ENCODE data around the gene PDZRN3. TPM values are rescaled to one million over a fixed set of nuclear protein-coding genes. Genes with fewer than 3 reads are reported as not detected.
A peak's percentile ranks its signal among the peaks of the same experiment; 100 is the strongest.

The PDZRN3 gene
- total RNA-seq, 1 experiment from 2014 or later, result 0.14 TPM

DNA sequence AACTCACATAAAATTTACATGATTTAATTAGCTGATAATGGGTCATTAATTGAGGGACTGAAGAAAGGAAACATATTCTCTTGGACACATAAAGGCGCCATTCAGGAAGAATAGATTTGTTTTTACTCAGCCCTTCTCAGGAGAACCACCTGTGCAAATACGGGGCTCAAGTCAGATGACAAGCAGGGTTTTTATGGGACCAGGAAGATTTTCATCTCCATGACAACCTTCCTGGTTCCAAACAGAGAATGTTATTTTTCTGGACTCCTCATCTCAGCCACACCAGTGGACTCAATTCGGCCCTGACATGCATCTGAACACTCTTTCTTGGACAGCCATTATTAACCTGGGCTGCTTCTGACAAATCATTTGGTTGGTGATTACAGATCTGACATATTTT is 120.5 kb downstream of the PDZRN3 start:
- DNase-seq (ENCODE audit: low spot score), result no peak
- in situ Hi-C loops (cut with HindIII; ENCODE audit: low sequenced_read_pairs), result no loop called here

DNA sequence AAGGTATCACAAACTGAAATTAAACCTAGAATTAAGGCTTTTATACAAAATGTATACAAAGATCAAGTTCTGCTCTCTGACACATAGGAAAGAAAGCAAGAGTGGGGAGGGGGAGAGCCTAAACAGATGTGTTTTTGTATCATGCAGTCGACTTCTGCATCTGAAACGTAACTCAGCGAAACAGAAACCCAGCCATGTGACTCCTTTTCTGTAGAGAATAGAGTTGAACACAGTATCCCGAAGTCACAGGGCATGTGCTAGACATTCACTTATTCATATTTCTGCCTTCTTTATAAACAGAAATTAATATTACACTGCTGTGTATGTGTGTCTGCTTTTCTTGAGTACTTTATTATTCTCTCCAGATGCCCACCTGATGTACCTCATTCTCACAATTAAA is 121.0 kb downstream of the PDZRN3 start:
- no peak for DNase-seq (ENCODE audit: low spot score)
- in situ Hi-C loops (cut with HindIII; ENCODE audit: low sequenced_read_pairs), result no loop called here

DNA sequence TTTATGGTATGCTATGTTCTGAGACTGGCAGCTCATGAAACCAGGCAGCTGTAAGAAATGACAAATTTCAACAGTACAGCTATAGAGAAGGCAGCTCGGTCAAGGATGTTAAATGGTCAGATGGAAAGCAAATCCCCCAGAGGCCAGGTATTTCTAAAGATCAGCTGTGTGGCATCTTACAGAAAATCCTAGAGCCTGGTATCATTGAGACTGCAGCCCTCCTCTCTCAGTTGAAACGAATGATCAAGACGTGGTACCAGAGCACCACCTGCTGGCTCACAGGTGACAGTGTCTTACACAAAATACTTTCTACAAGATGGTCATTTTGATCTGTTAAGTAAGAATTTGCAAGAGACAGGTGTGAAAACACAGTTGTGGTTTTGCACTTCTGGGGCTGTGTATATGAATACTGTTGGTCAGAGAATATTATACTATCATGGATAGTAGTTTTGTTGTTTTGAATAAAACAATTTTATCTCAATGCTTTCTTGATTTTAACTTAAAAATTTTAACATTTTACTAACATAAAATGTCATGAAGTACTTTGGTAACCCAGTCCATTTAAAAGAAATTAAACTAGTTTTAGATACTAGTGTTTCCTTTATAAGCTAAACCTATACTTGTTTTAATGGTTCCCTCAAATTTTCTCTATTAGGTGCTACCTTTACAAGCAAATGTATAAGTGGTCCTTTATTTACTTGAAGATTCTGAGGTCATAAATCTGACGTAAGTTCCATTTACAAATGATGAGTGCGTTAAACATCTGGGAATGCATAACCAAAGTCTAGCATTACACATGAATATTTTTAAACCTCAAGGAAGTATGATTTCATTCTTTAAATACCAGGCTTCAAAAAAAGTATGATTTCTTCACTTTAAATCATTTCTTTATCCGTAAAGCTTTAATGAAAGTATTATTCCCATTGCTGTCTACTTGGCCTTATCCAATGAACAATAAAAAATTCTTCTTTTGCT is 121.8 kb downstream of the PDZRN3 start:
- in situ Hi-C loops (cut with HindIII; ENCODE audit: low sequenced_read_pairs), result no loop called here
- DNase-seq (ENCODE audit: low spot score), result peak; percentile 75

DNA sequence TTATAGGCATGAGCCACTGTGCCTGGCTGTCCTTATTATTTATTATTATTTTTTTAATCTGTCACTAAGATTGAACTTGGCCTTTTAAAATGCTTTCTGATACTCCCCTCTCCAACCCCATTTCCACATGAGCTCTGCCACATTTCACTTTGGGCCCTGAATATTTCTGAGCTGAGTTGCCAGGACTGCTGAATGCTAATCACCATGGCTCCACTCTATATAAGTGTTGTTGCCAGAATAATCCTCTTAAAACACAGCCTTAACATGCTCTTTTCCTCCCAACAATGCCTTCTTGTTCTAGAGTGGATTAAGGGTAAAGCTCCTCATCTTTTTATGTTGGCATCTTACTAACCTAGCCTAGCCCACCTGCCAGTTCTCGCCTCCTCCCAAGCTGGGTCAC is 124.4 kb downstream of the PDZRN3 start:
- in situ Hi-C loops (cut with HindIII; ENCODE audit: low sequenced_read_pairs), result no loop called here
- DNase-seq (ENCODE audit: low spot score), result no peak

DNA sequence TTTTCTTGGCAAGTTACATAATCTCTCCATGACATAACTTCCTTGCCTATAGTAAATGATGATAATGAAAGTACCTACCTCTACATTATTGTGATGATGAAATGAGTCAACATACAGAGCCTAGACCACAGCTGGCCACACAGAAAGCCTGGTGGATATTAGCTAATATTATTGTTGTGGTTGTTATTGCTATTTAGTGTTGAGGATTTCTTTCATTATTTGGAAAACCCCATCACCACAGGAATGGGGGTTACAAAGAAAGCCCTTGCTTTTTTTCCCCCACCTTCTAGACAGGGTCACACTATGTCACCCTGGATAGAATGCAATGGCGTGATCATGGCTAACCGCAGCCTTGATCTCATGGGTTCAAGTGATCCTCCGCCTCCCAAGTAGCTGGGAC is 125.0 kb downstream of the PDZRN3 start:
- in situ Hi-C loops (cut with HindIII; ENCODE audit: low sequenced_read_pairs), result no loop called here
- no peak for DNase-seq (ENCODE audit: low spot score)

DNA sequence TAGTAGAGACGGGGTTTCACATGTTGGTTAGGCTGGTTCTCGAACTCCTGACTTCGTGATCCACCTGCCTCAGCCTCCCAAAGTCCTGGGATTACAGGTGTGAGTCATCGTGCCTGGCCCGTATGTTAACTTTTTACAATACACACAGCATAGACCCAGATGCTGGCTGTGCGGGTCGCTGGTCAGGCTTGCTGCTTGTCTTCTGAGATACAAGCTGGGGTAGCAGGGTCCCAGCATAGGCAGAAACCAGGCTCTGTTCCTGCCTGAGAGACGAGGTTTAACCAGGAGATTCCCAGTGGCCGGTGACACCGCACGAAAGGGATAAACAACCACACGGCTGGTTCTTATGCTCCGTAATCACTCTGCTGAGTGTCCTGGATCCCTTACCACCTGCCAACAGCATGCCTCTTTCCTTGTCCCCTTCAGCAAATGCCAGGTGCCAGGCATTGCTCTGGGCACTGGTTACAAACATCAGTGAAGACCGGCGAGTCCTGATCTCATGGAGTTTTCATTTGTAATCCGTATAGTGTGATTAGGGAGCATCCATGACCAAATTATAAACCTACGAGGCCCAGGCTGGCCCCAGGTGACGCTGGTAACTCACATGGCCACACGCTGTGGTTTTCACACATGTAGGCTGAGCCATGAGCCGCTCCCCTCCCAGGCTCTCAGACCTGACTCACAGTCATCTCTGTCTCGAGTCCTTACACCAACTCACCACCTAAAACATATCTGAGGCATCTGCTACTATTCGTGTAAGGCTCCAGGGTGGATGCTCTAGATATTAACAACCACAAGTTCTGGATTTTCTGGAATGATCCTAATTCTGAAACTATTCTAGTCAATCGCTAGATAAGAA is 125.7 kb downstream of the PDZRN3 start:
- no peak for DNase-seq (ENCODE audit: low spot score)
- in situ Hi-C loops (cut with HindIII; ENCODE audit: low sequenced_read_pairs), result no loop called here

DNA sequence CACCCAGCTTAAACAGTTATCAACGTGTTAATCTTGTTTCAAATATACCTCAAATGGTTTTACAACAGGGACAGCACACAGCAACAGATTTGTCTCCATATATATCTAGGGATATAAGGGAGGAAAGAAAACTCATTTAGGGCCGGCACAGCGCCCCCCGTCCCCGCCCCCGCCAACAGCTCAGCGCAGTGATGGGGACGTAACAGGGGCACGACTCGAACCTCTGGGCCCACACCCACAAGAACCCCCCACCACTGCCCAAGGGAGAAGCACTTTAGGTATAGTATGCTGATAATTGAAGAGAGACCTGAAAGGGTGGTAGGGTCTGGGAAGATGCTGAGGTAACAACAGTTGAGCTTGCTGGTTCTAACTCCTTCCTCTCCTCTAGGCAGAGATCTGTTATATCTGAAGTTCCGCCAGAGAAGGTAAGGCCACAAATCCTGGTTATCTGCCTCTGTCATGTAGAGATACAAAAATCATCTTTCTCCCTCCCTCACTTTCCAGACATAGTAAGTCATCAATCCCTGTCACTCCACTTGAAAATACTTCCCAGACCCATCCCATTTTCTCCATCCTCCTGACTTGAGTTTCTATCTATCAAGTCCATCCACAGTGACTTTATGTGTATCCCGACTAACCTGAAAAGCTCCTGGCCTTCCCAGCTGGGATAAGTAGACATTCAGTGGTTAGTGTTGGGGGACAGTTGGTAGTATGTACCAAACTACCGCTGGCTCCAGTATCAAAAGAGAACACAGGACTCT is 126.9 kb downstream of the PDZRN3 start:
- in situ Hi-C loops (cut with HindIII; ENCODE audit: low sequenced_read_pairs), result no loop called here
- no peak for DNase-seq (ENCODE audit: low spot score)

DNA sequence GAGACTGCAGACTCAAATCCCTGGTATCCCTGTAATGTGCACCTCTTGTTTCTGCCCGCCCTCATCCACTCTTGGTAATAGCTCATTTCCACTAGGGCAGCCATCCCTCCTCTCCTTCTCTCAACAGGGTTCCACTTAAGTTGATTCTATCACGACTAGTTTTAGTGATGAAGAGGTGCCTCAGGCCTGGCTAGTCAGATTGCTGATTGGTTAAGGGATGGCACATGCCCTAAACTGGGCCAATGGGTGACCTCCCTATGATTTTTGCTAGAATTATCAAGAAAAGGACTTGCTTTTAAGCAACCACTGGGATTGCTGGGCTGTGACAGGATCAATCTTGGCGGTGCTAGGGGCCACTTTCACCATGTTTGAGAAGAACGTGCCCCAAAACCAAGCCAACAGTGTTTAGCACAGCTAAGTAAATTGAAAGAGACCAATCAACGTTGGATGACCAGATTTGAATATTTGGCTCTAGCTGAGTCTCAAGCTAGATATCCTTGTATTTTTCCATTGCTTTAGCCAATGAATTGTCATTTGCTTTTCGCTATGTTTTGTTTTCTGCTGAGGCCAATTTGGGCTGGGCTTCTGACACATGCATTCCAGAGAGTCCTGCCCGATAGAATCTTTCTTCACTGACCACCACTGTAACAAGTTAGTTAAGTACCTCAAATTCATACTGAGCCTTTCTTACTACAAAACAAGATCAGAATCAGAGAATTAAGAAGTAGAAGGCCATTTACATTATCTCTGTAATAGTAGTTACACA is 131.0 kb downstream of the PDZRN3 start:
- in situ Hi-C loops (cut with HindIII; ENCODE audit: low sequenced_read_pairs), result no loop called here
- no peak for DNase-seq (ENCODE audit: low spot score)

DNA sequence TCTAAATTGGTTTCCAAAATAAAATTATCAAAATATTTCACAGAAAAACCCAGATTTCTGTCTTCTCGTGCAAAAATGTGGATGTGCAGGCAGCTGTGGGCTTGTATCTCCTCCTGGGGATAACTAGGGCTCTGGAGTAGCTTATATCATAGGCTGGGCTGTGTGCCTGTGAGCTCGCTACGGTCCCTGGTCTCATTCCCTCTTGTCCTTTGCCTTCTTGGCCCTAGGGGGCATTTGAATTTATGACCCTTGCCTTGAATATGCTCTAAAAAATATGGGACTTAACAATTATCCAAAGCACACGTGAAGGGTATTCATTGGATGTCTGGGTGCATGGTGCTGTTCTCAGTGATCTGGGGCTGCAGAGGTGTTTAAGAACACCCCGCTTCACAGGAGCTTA is 132.6 kb downstream of the PDZRN3 start:
- in situ Hi-C loops (cut with HindIII; ENCODE audit: low sequenced_read_pairs), result no loop called here
- DNase-seq (ENCODE audit: low spot score), result no peak

DNA sequence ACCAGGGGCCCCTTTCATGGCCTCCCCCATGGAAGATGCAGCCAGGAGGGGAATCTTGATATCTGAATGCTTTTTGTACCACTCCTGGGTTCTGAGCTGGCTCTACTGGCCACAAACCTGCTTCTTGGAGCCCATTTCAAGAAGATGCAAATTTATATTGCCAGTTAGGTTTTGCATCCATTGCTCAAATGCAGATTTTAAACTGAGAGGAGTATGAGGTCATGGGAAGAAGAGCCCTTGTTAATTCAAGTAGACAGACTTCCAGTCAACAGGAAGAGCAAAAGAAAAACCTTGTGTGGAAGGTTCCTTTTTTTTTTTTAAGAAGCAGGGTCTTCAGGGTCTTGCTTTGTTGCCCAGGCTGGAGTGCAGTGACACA is 133.5 kb downstream of the PDZRN3 start:
- in situ Hi-C loops (cut with HindIII; ENCODE audit: low sequenced_read_pairs), result no loop called here
- DNase-seq (ENCODE audit: low spot score), result no peak

DNA sequence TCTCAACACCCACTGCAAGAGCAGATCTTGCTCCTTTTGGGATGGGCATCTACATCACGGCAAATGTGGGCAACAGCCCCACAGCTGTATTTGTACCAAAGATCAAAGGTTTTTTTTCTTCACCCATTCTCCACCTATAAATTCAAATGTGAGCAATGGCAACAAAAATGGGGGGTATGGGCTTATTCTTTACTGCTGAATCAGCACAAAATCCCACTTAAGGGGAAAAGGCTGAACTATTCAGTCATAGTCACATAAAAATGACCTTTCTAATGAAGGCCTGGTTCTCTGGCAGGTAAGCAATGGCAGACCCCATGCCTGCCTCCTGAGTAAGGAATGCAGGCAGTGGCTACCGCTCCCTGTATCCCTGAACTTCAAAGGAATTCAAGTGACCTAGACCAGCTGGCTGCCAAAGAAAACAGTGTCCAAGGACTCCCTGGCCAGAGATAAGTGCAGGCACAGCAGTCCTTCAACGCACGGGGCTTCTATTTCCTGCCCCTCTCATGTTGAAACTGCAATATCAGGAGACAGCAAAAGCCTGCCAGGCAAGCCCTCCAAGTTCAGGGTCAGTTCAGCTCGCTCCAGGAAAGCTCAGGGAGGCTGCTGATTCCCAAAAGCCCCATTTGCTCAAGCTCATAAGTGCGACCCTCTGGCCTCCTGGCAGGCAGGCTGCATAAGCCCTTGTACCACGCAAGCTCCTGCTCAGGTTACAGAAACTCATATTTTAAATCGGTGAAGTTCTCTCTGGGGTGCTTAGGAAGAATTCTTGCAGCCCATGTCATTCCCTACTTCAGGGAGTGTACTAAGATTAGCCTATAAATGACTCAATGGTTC is 134.1 kb downstream of the PDZRN3 start:
- in situ Hi-C loops (cut with HindIII; ENCODE audit: low sequenced_read_pairs), result no loop called here
- no peak for DNase-seq (ENCODE audit: low spot score)

DNA sequence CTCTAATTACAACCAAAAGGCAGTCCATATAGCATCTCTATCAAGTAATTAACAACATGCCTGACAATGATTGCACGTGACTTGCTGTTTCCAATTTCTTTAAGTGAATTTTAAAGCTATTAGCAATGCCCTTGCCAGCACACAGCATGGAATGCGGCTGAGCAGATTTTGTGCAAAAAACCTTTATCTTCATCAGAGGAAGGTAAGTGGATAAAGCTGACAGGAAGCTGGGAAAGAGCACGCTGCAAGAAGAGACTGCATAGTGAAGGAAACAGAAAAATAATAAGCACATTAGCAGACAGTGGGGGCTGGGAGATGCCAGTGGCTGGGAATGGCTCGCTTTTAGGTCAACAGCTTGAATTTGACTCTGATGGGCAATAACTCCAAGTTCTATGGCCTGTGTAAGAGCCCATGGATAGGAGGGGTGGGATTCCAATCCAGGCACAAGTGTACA is 138.8 kb downstream of the PDZRN3 start:
- DNase-seq (ENCODE audit: low spot score), result no peak
- in situ Hi-C loops (cut with HindIII; ENCODE audit: low sequenced_read_pairs), result no loop called here

DNA sequence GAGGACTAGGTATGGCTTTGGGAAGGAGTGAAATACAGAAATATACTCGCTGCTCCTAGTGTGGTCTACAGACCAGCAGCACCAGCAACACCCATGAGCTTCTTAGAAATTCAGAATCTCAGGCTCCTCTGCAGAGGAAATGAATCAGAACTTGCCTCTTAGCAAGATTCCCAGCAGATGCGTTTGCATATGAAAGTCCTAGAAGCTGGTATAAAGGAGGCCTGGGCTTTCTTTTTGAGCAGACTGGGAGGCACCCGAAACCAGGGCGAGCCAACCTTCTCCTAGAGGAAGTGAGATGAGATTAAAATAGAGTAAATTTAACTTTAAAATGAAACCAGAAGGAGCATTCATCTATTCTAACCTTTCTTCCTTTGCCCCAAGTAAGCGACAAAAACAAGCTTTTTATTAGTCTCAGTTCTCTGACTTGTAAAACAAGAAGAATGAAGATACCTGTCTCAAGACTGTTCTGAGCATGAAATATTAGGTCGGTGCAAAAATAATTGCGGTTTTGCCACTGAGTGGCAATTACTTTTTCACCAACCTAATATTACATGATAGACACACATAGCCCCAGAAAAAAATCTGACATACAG is 140.0 kb downstream of the PDZRN3 start:
- in situ Hi-C loops (cut with HindIII; ENCODE audit: low sequenced_read_pairs), result no loop called here
- DNase-seq (ENCODE audit: low spot score), result no peak

DNA sequence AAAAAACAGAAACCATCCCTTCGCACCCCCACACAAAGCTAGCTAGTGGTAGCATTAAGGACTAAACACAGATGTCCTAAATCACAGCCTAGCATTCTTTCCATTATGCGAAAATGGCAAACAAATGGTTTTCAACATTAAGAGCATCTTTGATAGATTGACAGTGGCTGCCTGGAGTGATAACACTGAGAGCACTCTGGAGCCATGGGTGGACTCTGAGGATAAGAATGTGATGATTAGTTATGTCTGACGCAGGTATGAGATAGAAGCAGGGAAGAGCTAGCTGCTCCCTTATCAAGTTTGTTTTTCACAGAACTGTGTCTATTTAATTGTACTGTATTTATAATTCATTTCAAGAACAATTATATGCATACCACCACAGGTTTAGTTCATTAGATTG is 142.9 kb downstream of the PDZRN3 start:
- in situ Hi-C loops (cut with HindIII; ENCODE audit: low sequenced_read_pairs), result no loop called here
- no peak for DNase-seq (ENCODE audit: low spot score)

DNA sequence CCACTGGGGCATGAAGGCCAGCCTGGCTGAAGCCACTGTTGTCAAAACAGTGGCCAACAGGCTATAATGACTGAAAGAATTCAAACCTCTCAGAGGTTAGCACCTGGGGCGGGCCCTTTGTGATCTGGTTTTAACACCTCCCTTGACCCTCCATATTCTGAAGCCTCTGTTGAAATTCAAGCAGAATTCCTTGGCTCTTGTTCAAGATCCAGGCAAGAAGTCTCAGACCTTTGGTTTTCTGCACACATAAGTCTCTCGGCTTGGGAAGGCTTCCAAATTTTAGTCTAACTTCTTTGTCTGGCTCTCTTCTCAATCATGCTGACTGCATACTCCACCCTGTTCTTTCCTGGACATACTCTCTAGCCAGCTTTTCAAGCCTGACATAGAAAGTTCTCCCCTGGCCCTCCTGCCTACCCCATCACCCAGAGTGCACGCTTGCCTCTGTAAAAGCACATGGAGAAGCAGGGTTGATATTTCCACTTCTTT is 144.5 kb downstream of the PDZRN3 start:
- in situ Hi-C loops (cut with HindIII; ENCODE audit: low sequenced_read_pairs), result no loop called here
- DNase-seq (ENCODE audit: low spot score), result no peak

DNA sequence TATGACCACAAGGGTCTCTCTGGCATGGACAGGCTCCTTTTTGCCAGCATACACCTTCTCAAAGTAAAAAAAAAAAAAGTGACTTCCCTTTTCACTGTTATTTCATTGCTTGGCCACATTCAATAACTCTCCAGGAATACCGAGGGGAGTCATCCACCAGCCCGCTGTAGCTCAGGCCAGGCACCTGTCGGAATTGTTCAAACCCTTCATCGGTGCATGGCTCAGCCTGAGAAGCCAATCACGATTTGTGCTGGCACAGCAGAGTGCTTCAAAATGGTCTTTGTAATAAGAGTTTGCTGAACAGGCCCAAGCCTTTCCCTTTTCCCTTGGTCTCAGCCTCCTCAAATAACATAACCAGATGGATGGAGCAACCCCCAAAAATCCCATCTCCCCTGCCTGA is 145.4 kb downstream of the PDZRN3 start:
- DNase-seq (ENCODE audit: low spot score), result no peak
- in situ Hi-C loops (cut with HindIII; ENCODE audit: low sequenced_read_pairs), result no loop called here

DNA sequence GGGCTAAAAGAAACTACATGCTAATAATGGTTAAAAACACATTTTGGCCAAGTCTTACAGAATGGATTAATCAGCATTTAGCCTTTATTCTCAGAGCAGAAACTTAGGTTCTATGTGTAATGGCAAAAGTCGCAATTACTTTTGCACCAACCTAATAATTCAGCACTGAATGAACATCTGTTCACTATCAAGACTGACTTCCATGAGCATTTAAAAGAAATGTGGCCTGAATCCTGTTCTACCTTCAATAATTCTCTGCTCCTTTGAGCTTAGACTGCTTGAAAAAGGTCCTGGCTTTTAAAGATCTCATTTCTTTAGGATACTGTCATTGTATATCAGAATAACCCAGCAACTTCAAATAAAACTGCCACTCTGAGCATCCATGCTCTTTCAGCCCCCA is 145.9 kb downstream of the PDZRN3 start:
- no peak for DNase-seq (ENCODE audit: low spot score)
- in situ Hi-C loops (cut with HindIII; ENCODE audit: low sequenced_read_pairs), result no loop called here
